Activated T-cell treated with anti-CD3 and anti-CD28 coated beads, Interleukin-2, amount 50 U/mL, for 24 hours (primary cell): ENCODE measurements around the gene MINDY2.
"Not testable (repeated sequence)": the region's sequence is repeated elsewhere in the genome, so short reads cannot be mapped to it uniquely, and the experiment has no call there.

Source experiments
- DNase-seq: peaks from one replicate; pipeline ENCODE4 v3.0.0-alpha.2; 2020
- H3K27ac Mint-ChIP-seq: 2 replicates; pipeline ENCODE4 v1.8.0; 2020; ENCODE audit warnings: mild to moderate bottlenecking, mixed read lengths
- H3K27me3 Mint-ChIP-seq: 2 replicates; pipeline ENCODE4 v1.8.0; 2020; ENCODE audit warnings: mixed read lengths
- H3K36me3 Mint-ChIP-seq: 2 replicates; pipeline ENCODE4 v1.8.0; 2020; ENCODE audit warnings: low read depth, mixed read lengths
- H3K4me1 Mint-ChIP-seq: 2 replicates; pipeline ENCODE4 v1.8.0; 2020; ENCODE audit warnings: low read depth, mixed read lengths
- H3K4me3 Mint-ChIP-seq: 2 replicates; pipeline ENCODE4 v1.8.0; 2020; ENCODE audit warnings: mild to moderate bottlenecking, moderate library complexity, mixed read lengths
- H3K9me3 Mint-ChIP-seq: 2 replicates; pipeline ENCODE4 v1.8.0; 2020; ENCODE audit warnings: mixed read lengths

Gene MINDY2

DNA sequence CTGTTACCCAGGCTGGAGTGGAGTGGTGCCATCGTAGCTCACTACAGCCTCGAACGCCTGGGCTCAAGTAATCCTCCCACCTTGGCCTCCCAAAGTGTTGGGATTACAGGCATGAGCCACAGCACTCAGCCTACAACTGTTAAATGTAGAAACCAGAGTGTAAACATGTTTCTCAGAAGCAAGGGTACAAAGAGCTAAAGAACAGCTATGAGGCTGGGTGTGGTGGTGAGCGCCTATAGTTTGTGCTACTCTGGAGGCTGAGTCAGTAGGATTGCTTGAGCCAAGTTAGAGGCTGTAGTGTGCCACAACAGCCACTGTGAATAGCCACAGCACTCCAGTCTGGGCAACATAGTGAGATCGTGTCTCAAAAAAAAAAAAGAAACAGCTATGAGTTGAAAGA lies 4.8 kb upstream of the MINDY2 start:
- Mint-ChIP-seq H3K4me1 (peaks cover 16% of the 10 kb centered on the region), H3K27me3 (no peaks in the 10 kb centered on the region), H3K4me3 (no peak overlapping the region), H3K27ac (no peak overlapping the region), H3K9me3 (peaks cover 4% of the 10 kb centered on the region), H3K36me3 (peaks cover 2% of the 10 kb centered on the region)
- DNase-seq, result no peak

GRCh38 chr15:58768601-58769004 lies 2.5 kb upstream of the MINDY2 start:
- not testable (repeated sequence) for H3K27me3 Mint-ChIP-seq, H3K27ac Mint-ChIP-seq, H3K4me3 Mint-ChIP-seq, DNase-seq, H3K36me3 Mint-ChIP-seq, H3K9me3 Mint-ChIP-seq
- peaks cover 19% of the 10 kb centered on the region for H3K4me1 Mint-ChIP-seq

DNA sequence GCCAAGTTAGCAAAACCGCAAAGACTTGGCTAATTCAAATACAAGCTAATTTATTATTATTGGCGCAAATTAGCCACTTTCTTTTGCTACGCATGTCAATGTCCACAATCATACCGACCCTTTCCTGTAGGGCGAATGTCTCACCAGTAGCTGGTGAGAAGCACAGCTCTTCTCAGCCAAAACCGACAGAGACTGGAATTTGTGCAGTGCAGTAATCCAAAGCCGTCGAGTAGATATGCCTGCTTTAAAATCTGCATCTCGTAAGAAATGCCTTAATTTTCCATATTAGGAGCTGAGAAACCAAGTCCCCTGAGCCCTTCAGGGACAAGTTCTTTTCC lies 614 bp upstream of the MINDY2 start:
- no peak for DNase-seq

GRCh38 chr15:58771621-58772250 lies 634 bp downstream of the MINDY2 start:
- Mint-ChIP-seq H3K9me3 (no peaks in the 10 kb centered on the region), H3K36me3 (peaks cover 7% of the 10 kb centered on the region), H3K4me1 (peaks cover 19% of the 10 kb centered on the region), H3K27ac (peak overlapping the region; percentile 91), H3K27me3 (no peaks in the 10 kb centered on the region), H3K4me3 (no peak overlapping the region)
- DNase-seq, result peak; percentile 56

More for the DNA sequence above, 614 bp upstream of the MINDY2 start:
- no peak overlapping the region for H3K4me3 Mint-ChIP-seq
- H3K27ac Mint-ChIP-seq, result peak overlapping the region; percentile 92
- no peaks in the 10 kb centered on the region for H3K9me3 Mint-ChIP-seq
- peaks cover 19% of the 10 kb centered on the region for H3K4me1 Mint-ChIP-seq
- no peaks in the 10 kb centered on the region for H3K27me3 Mint-ChIP-seq
- peaks cover 7% of the 10 kb centered on the region for H3K36me3 Mint-ChIP-seq

DNA sequence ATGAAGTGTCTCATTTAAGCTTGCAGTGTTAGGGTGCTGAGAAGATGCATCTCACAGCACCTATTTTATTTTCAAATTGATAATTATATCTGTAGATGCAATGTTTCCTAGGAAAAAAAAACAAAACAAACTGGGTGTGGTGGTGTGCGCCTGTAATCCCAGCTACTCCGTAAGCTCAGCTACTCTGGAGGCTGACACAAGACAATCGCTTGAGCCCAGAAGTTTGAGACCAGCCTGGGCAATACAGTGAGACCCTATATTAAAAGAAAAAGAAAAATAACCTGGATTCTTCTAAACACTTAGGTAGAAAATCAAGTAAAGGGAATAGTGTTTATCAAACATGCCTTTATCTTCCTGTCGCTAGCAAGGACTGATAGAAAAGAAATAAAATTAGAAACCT lies 1.9 kb downstream of the MINDY2 start:
- Mint-ChIP-seq H3K4me3 (no peak overlapping the region), H3K27me3 (no peaks in the 10 kb centered on the region), H3K27ac (no peak overlapping the region), H3K4me1 (peaks cover 25% of the 10 kb centered on the region), H3K36me3 (peaks cover 7% of the 10 kb centered on the region), H3K9me3 (no peaks in the 10 kb centered on the region)
- no peak for DNase-seq

DNA sequence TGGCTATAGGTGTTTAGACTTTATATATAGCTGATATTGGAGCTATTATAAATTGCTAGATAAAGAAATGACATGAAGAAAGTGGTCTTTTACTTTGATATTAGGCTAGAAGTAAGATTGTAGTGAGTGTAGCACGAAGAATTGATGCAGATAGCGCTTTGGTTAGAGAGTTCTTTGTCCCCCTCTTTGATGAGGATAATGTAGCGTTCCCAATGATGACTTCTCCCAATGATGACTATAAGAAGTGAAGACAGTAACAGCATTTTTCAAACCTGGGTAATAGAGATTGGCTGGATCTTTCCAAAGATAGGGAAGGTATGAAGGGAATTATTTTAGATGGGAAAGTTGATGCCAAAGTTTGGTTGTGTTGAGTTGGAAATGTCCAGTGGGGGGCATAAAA lies 4.3 kb downstream of the MINDY2 start:
- Mint-ChIP-seq H3K4me3 (no peak overlapping the region), H3K36me3 (peaks cover 11% of the 10 kb centered on the region), H3K27ac (no peak overlapping the region), H3K9me3 (no peaks in the 10 kb centered on the region), H3K27me3 (no peaks in the 10 kb centered on the region), H3K4me1 (peaks cover 23% of the 10 kb centered on the region)
- no peak for DNase-seq

DNA sequence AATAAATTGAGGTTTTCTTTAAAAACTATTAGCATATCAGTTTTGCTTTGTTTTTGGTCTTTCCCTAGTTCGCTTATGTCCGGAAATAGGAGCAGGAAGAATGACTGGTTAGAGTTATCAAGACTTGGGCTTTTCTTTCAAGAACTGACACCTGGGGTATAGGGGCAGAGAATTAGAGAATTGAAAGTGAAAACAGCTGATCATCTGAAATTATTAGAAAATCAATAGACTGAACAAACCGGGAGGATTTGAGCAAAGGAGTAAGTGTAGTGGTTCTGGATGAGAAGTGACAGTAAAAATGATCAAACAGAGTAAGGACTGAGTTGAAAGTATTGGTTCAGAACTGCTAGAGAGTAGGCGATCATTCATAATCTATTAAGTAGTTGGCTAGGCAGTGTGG lies 6.0 kb downstream of the MINDY2 start:
- no peak for DNase-seq
- H3K9me3 Mint-ChIP-seq, result no peaks in the 10 kb centered on the region
- no peak overlapping the region for H3K4me3 Mint-ChIP-seq
- peaks cover 4% of the 10 kb centered on the region for H3K36me3 Mint-ChIP-seq
- H3K4me1 Mint-ChIP-seq, result peaks cover 19% of the 10 kb centered on the region
- no peak overlapping the region for H3K27ac Mint-ChIP-seq
- H3K27me3 Mint-ChIP-seq, result no peaks in the 10 kb centered on the region

DNA sequence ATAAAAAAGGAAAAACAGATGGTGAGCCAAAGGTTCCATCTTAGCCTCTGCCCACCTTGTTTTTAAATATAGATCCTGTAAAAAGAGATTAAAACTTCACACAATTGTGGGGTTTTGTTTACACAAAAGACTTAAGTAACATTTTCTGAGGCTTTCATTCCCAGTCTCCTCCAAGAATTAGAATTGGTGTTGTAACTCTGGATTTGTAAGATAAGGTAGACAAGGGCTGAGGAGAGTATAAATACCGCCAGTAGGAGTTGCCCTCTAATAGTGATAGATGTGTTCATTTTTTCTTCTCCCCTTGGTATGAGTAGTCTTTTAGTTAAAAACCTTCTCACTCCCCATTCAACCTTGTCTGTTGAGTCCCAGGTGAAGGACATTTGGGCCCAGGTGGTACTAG lies 8.5 kb downstream of the MINDY2 start:
- Mint-ChIP-seq H3K4me3 (no peak overlapping the region), H3K4me1 (peaks cover 15% of the 10 kb centered on the region), H3K9me3 (no peaks in the 10 kb centered on the region), H3K36me3 (peaks cover 9% of the 10 kb centered on the region), H3K27me3 (no peaks in the 10 kb centered on the region), H3K27ac (no peak overlapping the region)
- no peak for DNase-seq

GRCh38 chr15:58785355-58785754 lies 14.3 kb downstream of the MINDY2 start:
- DNase-seq, result no peak
- H3K9me3 Mint-ChIP-seq, result no peaks in the 10 kb centered on the region
- H3K27ac Mint-ChIP-seq, result no peak overlapping the region
- H3K4me3 Mint-ChIP-seq, result no peak overlapping the region
- no peaks in the 10 kb centered on the region for H3K27me3 Mint-ChIP-seq
- H3K4me1 Mint-ChIP-seq, result peaks cover 4% of the 10 kb centered on the region
- peaks cover 13% of the 10 kb centered on the region for H3K36me3 Mint-ChIP-seq

DNA sequence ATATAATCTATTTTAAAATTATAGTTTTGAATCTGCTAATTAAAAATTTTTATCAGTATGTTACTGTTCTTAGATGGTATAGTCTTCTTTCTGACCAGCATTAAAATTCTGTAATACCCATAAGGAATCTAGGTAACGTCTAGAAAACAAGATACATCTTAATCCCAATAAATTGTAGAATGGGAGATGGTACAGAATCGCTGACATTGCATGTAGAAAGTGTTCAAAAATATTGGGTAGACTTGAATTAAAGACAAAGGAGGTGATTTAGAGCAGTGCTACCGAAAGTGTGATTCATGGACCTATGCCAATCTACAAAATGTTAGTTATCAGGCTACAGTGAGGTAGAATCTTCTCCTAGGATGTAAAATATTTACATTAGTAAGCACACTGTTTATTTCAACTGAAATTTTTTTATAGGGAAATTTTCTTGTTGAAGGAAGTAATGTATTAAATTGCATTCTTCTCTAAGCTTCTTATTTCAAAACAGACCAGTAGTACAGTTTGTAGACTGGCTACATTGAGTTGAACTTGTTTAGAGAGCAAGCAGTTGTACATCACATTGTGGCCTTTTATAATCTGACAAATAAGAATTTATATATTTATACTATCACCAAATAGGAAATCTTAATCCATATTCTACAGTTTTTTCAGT lies 17.1 kb downstream of the MINDY2 start:
- no peaks in the 10 kb centered on the region for H3K9me3 Mint-ChIP-seq
- H3K27ac Mint-ChIP-seq, result no peak overlapping the region
- no peak for DNase-seq
- H3K27me3 Mint-ChIP-seq, result no peaks in the 10 kb centered on the region
- peaks cover 18% of the 10 kb centered on the region for H3K36me3 Mint-ChIP-seq
- H3K4me3 Mint-ChIP-seq, result no peak overlapping the region
- no peaks in the 10 kb centered on the region for H3K4me1 Mint-ChIP-seq

DNA sequence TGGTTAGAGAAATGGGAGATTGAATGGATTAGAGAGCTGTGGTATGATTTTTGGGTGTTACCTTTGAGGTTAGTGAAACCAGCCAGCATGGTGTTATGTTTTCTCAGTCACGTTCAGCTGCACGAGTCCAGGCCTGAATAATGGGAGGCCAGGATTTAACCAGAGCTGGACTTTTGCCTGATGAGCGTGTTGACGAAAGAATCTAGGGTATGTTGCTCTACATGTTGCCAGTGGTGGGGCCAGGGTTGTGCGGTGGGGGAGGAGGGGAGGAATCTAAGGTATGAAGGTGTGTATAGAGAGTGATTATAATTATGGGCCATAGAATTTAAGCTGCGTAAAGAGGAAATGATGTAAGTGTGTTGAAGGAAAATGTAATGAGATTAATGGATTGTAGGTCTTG lies 22.8 kb downstream of the MINDY2 start:
- Mint-ChIP-seq H3K9me3 (no peaks in the 10 kb centered on the region), H3K4me3 (no peak overlapping the region), H3K4me1 (peaks cover 13% of the 10 kb centered on the region), H3K27ac (no peak overlapping the region), H3K36me3 (peaks cover 8% of the 10 kb centered on the region), H3K27me3 (no peaks in the 10 kb centered on the region)
- no peak for DNase-seq

DNA sequence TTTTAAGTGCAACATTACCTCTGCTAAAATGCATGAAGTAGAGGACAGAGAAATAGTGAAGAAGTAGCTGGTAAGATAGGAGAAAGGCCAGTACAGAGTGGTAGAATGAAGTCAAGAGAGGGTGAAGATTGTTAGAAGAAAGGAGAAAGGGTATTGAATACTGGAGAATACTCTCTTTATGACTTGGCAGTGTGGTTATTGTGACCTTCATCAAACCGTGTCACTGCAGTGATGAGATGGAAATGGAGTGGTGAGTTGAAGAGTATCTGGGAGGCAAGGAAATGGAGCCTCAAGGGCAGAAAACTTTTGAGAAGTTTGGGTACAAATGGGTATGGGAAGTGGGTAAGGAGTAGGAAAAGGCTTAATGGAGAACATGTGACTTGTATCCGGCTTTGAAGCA lies 24.7 kb downstream of the MINDY2 start:
- Mint-ChIP-seq H3K27ac (no peak overlapping the region), H3K4me1 (peaks cover 22% of the 10 kb centered on the region), H3K4me3 (no peak overlapping the region), H3K36me3 (peaks cover 2% of the 10 kb centered on the region), H3K9me3 (no peaks in the 10 kb centered on the region), H3K27me3 (no peaks in the 10 kb centered on the region)
- DNase-seq, result no peak

DNA sequence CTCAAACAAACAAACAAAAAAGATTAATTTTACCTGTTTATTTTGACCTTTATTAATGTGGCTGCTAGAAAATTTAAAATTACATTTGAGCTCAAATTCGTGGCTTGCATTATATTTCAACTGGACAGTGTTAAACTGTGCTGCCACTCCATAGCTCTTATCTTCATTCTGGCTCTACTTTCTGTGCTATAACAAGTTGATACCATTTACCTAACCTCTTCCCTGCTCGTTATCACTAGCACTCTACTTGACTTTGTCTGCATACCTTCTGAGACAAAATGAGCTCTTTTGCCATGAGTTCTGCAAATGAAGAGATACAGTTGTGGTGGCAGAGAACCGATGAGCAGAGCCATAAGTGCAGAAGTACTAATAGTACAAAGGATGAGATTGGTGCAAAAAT lies 26.4 kb downstream of the MINDY2 start:
- H3K4me1 Mint-ChIP-seq, result peaks cover 22% of the 10 kb centered on the region
- DNase-seq, result no peak
- H3K36me3 Mint-ChIP-seq, result peaks cover 2% of the 10 kb centered on the region
- no peak overlapping the region for H3K4me3 Mint-ChIP-seq
- H3K27me3 Mint-ChIP-seq, result no peaks in the 10 kb centered on the region
- H3K9me3 Mint-ChIP-seq, result no peaks in the 10 kb centered on the region
- H3K27ac Mint-ChIP-seq, result no peak overlapping the region

DNA sequence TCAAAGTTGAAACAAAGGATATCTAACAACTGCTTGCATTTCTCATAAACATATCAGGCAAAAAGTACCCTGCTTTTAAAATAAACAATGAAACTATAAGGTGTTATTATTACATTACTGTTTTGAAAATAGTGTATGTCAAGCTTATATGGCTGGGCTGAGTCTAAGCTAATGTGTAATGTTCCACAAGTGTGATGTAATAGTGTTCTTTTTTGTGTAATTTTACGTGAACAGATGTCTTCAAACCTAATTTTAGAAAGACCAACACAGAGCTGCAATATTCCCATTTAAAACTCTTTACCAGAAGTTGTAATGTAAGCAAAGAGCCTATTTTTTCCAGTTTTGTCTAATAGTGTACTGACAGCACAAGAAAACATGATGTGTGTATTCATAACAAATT lies 34.0 kb downstream of the MINDY2 start:
- Mint-ChIP-seq H3K36me3 (peaks cover 12% of the 10 kb centered on the region), H3K27ac (no peak overlapping the region), H3K27me3 (no peaks in the 10 kb centered on the region), H3K4me3 (no peak overlapping the region), H3K4me1 (peaks cover 5% of the 10 kb centered on the region), H3K9me3 (no peaks in the 10 kb centered on the region)
- no peak for DNase-seq

DNA sequence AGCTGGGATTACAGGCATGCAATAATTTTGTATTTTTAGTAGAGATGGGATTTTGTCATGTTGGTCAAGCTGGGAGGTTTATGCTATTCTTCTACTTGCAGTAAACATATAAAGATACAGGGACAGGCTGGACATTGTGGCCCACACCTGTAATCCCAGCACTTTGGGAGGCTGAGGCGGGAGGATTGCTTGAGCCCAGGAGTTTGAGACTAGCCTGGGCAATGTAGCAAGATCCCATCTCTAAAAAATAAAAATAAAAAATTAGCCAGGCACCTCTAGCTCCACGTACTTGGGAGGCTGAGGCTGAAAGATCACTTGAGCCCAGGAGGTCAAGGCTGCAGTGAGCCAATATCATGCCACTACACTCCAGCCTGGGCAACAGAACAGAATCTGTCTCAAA lies 52.2 kb downstream of the MINDY2 start:
- not testable (repeated sequence) for H3K27ac Mint-ChIP-seq, H3K27me3 Mint-ChIP-seq, H3K4me1 Mint-ChIP-seq, H3K9me3 Mint-ChIP-seq, DNase-seq, H3K4me3 Mint-ChIP-seq
- H3K36me3 Mint-ChIP-seq, result peaks cover 23% of the 10 kb centered on the region

DNA sequence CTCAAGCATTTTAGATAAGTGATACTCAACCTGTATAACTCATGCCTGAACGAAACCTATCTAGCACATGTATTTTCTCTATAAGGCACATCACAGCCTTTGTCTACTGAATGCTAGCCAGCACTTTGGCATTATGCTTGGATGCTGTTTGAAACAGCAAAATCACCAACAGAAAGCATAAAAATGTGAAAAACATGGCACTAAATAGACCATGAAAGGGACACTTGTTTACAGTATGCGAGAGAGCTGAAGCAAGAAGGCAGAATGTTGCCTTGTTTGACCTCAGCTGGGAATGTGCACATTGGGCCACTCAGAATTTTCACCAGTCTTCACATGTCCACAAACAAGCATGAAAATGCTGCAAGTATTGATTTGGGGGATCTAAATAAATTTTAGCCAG lies 59.5 kb downstream of the MINDY2 start:
- H3K4me3 Mint-ChIP-seq, result no peak overlapping the region

More for the DNA sequence above, 59.5 kb downstream of the MINDY2 start:
- no peak for DNase-seq
- Mint-ChIP-seq H3K27ac (no peak overlapping the region), H3K4me1 (no peaks in the 10 kb centered on the region), H3K27me3 (no peaks in the 10 kb centered on the region), H3K9me3 (no peaks in the 10 kb centered on the region), H3K36me3 (peaks cover 19% of the 10 kb centered on the region)
